Heart right ventricle (tissue), 16 donors: ENCODE measurements around the gene FGFRL1. TPM values are rescaled to one million over a fixed set of nuclear protein-coding genes. Genes with fewer than 3 reads are reported as not detected.
A peak's percentile ranks its signal among the peaks of the same experiment; 100 is the strongest.

Experiments used
- ATAC-seq, 8 donors: fragments of 200-7000 bp; cut with Tn5 transposase; one replicate each; pipeline ENCODE4 v1.9.1; 2020; ENCODE audit warnings: mild to moderate bottlenecking in 8 of 8, moderate library complexity in 8 of 8, moderate number of reproducible peaks in 1 of 8
- DNase-seq, 2 donors: peaks; one replicate each; pipeline ENCODE4 v3.0.0-alpha.2; 2020
- H3K27ac ChIP-seq, 10 donors: fragments of 200-600 bp; sonication (generic) in 2 of 10; one replicate each; pipeline versions ENCODE4 v1.5.0 to v1.8.0; 2020 to 2022; ENCODE audit warnings: mild to moderate bottlenecking in 3 of 10
- H3K27me3 ChIP-seq, 7 donors: fragments of 200-600 bp; one replicate each; pipeline ENCODE4 v1.8.0; 2021 to 2022; ENCODE audit warnings: mild to moderate bottlenecking in 2 of 7
- H3K36me3 ChIP-seq, 9 donors: fragments of 200-600 bp; sonication (generic) in 1 of 9; one replicate each; pipeline versions ENCODE4 v1.5.0 to v1.8.0; 2020 to 2022; ENCODE audit warnings: mild to moderate bottlenecking in 2 of 9
- H3K4me1 ChIP-seq, 9 donors: fragments of 200-600 bp; sonication (generic) in 1 of 9; one replicate each; pipeline versions ENCODE4 v1.5.0 to v1.8.0; 2020 to 2022; ENCODE audit warnings: mild to moderate bottlenecking in 4 of 9
- H3K4me3 ChIP-seq, 10 donors: fragments of 200-600 bp; sonication (generic) in 2 of 10; one replicate each; pipeline versions ENCODE4 v1.5.0 to v1.8.0; 2020 to 2022; ENCODE audit warnings: mild to moderate bottlenecking in 7 of 10, moderate library complexity in 2 of 10
- H3K9me3 ChIP-seq, 11 donors: fragments of 200-600 bp in 10 of 11; sonication (generic) in 2 of 11; one replicate each; pipeline versions ENCODE4 v1.5.0 to v1.8.0; 2013 to 2022; ENCODE audit warnings: mild to moderate bottlenecking in 2 of 11, control low read depth in 1 of 11, moderate library complexity in 1 of 11
- WGBS, 2 donors: extraction: QIAGEN DNeasy Blood & Tissue Kit; methylation state at CpG; one replicate each; pipeline ENCODE4 v1.1.7; 2013; ENCODE audit warnings: inconsistent platforms in 1 of 2; 5-methylcytosine and 5-hydroxymethylcytosine counted together
- intact Hi-C, 10 donors: fragments of 100-400 bp; cut with DNase I; formaldehyde crosslinking; loops; one replicate each; pipeline versions ENCODE4 v1.11.1 to v1.14.2; 2022
- polyA plus RNA-seq, 2 donors: library from polyadenylated mRNA; stranded (reverse); fragments of 200-250 nt; gene quantifications; one replicate each; pipeline ENCODE4 v1.2.3, GENCODE V29; 2013
- total RNA-seq, 10 donors: library from RNA; stranded (reverse); fragmentation: NEBNext Ultra II Directional in 3 of 10; extraction: Animal tissue kit (Norgen Biotek cat#: 25700) in 3 of 10; gene quantifications; one replicate each; pipeline versions ENCODE4 v1.2.1 to v1.2.4, GENCODE V29; 2021 to 2023
- TF ChIP-seq, protein P1 (sequence below), 9 donors: fragments of 200-600 bp; sonication (generic) in 2 of 9; IDR thresholded peaks; one replicate each; pipeline versions ENCODE4 v1.5.0 to v1.8.0; 2021 to 2022; ENCODE audit warnings: antibody characterized with exemption in 9 of 9, mild to moderate bottlenecking in 5 of 9, moderate library complexity in 1 of 9
- donor health status: Arrhythmogenic right ventricular cardiomyopathy.
- donor health status: ischemic (EF 13 %, LVEDD 7.1; RV severe dilation, severe dysfunction).
- donor health status: healthy with polysubstance abuse.
- donor health status: DM: no; HTN: yes; CAD: no.
- donor health status: DM: no; HTN: no; CAD: no.
- donor health status: ischemic (EF 25% LVEDD 6.9; RV normal size, moderate dysfunction).
- donor health status: ischemic (EF 25% LVEDD 5.7; RV mildly dilated, moderate dysfunction).
- donor health status: healthy.
- donor health status: DM: yes; HTN: yes; CAD: no.
- donor health status: Ischemic cardiomyopathy.
- donor health status: ischemic (EF 35%, LVEDD 5.7; RV mildly dilated, moderate dysfunction).
- donor health status: nonischemic (EF 11% LVEDD 7.7; RV severe dilation, severe dysfunction).
- donor health status: DM: yes; HTN: yes; CAD: no.
- donor health status: PGD.
- donor health status: ischemic (EF 29% LVEDD 5.4; RV normal size, mild dysfunction).
- donor health status: nonischemic (EF 23%, LVEDD 6.1; RV moderate dilation, normal function).

Gene FGFRL1
- total and polyA plus RNA-seq, 12 donors, result 17.1 to 36.6 (median 26.0) TPM

DNA sequence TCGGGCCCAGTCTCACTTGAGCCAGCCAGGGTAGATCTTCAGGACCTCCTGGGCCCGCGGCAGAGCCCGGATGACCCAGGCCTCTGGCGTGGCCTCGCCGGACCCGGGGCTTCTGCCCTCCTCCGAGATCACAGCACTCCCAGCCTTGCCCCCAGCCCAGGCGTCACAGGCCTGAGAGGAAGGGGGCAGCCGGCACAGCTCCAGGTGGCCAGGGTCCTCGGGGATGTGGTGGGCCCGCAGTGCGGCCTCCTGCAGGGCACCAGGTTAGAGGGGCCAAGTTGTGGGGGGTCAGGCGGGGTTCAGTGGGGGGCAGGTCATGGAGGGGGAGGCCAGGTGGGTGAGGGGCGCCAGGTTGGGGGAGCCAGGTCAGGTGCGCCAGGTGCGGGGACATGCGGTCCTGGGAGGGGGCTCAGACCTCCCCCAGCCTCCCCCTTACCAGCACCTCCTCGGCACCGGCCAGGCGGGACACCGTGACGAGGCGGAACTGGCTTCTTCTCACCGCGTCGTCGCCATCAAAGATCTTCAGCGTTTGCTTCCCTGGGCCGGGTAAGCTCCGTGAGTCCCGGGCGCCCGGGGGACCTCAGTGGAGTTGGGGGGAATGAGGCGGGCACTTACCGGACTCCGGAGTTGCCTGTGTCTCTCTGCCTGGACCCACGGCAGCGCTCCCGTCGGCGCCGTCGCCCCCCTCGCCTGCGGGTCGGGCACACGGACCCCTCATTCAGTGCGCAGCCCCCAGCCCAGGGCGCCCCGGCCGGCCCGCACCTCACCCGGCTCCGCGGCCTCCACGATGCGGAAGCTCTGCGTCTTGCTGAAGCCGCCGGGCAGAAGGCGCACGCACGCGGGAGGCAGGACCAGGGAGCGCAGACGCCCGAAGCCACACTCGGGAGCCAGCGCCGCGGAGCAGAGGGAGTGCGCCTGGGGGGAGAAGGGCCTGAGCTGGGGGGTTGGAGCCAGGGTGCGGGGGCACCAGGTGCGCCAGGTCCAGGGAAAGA, 44.0 kb upstream of the FGFRL1 start:
- TF ChIP-seq, protein P1, sequence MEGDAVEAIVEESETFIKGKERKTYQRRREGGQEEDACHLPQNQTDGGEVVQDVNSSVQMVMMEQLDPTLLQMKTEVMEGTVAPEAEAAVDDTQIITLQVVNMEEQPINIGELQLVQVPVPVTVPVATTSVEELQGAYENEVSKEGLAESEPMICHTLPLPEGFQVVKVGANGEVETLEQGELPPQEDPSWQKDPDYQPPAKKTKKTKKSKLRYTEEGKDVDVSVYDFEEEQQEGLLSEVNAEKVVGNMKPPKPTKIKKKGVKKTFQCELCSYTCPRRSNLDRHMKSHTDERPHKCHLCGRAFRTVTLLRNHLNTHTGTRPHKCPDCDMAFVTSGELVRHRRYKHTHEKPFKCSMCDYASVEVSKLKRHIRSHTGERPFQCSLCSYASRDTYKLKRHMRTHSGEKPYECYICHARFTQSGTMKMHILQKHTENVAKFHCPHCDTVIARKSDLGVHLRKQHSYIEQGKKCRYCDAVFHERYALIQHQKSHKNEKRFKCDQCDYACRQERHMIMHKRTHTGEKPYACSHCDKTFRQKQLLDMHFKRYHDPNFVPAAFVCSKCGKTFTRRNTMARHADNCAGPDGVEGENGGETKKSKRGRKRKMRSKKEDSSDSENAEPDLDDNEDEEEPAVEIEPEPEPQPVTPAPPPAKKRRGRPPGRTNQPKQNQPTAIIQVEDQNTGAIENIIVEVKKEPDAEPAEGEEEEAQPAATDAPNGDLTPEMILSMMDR (IDR thresholded peaks at IDR 0.05), result no peak
- intact Hi-C loops, result no loop called here
- Histone ChIP-seq H3K27ac (no peak overlapping the region), H3K27me3 (peaks cover 0 to 10% (median 0%) of the 10 kb centered on the region in 7 donors), H3K9me3 (no peaks in the 10 kb centered on the region), H3K36me3 (peaks cover 0 to 40% (median 17%) of the 10 kb centered on the region in 9 donors), H3K4me1 (peaks cover 7 to 28% (median 13%) of the 10 kb centered on the region in 9 donors), H3K4me3 (peak overlapping the region in 2 of 10 donors; percentile 2 to 14)
- 44 to 47% methylated on average over 72 to 76 of the region's 76 CpGs for WGBS, 2 donors
- ATAC-seq, result no peak
- DNase-seq, result peak in 1 of 2 donors; percentile 11

DNA sequence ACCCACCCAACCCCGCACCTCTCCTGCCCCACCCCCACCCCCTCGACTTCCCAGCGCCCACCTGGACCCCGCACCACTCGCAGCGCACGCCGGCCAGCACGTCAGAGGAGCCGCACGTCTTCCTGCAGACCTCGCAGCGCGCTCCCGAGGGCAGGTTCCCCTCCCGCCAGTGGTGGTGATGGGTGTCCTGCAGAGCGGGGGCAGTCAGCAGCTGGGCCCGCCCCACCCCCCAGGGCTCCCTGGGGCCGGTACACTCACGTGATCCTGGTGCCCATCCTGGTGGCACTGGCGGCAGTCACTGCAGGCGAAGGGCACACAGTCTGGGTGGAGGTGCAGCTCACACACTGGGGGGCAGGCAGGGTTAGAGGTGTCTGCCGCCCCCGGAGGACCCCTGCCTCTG, 43.2 kb upstream of the FGFRL1 start:
- H3K4me3 ChIP-seq, result no peak overlapping the region
- H3K27ac ChIP-seq, result no peak overlapping the region
- DNase-seq (no peak), ATAC-seq (no peak)
- peaks cover 0 to 10% (median 0%) of the 10 kb centered on the region in 7 donors for H3K27me3 ChIP-seq
- WGBS, 2 donors, result 23 to 28% methylated on average over 24 of the region's 24 CpGs
- peaks cover 9 to 33% (median 19%) of the 10 kb centered on the region in 9 donors for H3K4me1 ChIP-seq
- peaks cover 0 to 34% (median 11%) of the 10 kb centered on the region in 9 donors for H3K36me3 ChIP-seq
- H3K9me3 ChIP-seq, result no peaks in the 10 kb centered on the region
- TF ChIP-seq, protein P1 (IDR thresholded peaks at IDR 0.05), result no peak
- intact Hi-C loops, result no loop called here

GRCh38 chr4:968621-969394, 42.6 kb upstream of the FGFRL1 start:
- intact Hi-C loops, result no loop called here
- no peaks in the 10 kb centered on the region for H3K9me3 ChIP-seq
- TF ChIP-seq, protein P1 (IDR thresholded peaks at IDR 0.05), result no peak
- H3K36me3 ChIP-seq, result peaks cover 0 to 32% (median 11%) of the 10 kb centered on the region in 9 donors
- DNase-seq (no peak), ATAC-seq (no peak)
- no peak overlapping the region for H3K4me3 ChIP-seq
- H3K27ac ChIP-seq, result no peak overlapping the region
- peaks cover 9 to 33% (median 21%) of the 10 kb centered on the region in 9 donors for H3K4me1 ChIP-seq
- WGBS, 2 donors, result 83 to 87% methylated on average over 23 of the region's 23 CpGs
- H3K27me3 ChIP-seq, result peaks cover 0 to 10% (median 0%) of the 10 kb centered on the region in 7 donors
